Endothelial cell of umbilical vein (primary cell): ENCODE data around the gene RAG1. TPM values are rescaled to one million over a fixed set of nuclear protein-coding genes. Genes with fewer than 3 reads are reported as not detected.

Experiments used
- BruUV-seq: library from RNA; stranded (reverse); fragments of 400-500 nt; replicated peaks from 2 replicates; lab custom pipeline; 2021; lab: Mats Ljungman, UMichigan
- CTCF ChIA-PET: fragments of 300-600, 350-600 bp; sonication (Branson Sonifier 250); formaldehyde crosslinking; loops from one replicate; lab custom pipeline; 2021; ENCODE audit warnings: antibody characterized with exemption, inconsistent platforms; lab: Charles Lee
- POLR2A ChIA-PET: fragments of 300-600, 350-600 bp; sonication (Branson Sonifier 250); formaldehyde crosslinking; loops from one replicate; lab custom pipeline; 2021; ENCODE audit warnings: antibody characterized with exemption, inconsistent platforms; lab: Charles Lee
- DNase-seq: peaks from one replicate; pipeline ENCODE4 v3.0.0-alpha.2; 2011; ENCODE audit warnings: low read depth, low spot score
- FAIRE-seq: peaks from 2 replicates; lab custom pipeline; 2011; peaks lifted over from hg19 to GRCh38; lab: Jason Lieb, UNC
- H2AFZ ChIP-seq: 2 replicates; pipeline ENCODE4 v1.6.0; 2012; ENCODE audit warnings: low read depth, low read length, control low read depth, inconsistent platforms
- H3K27ac ChIP-seq: 2 replicates; pipeline ENCODE4 v1.5.1; 2011; ENCODE audit warnings: low read depth, mild to moderate bottlenecking, control low read depth, low read length, moderate library complexity; ENCODE audit not compliant: insufficient read depth
- H3K27me3 ChIP-seq, 2 experiments: 2 replicates each; pipeline versions ENCODE4 v1.6.0 to v1.6.1; 2011; ENCODE audit warnings: low read length in 2 of 2, mixed read lengths in 1 of 2; ENCODE audit not compliant: control insufficient read depth in 2 of 2, insufficient read depth in 2 of 2
- H3K36me3 ChIP-seq, 2 experiments: 2 replicates in 1 of 2; 3 replicates in 1 of 2; pipeline ENCODE4 v1.5.1; 2011; ENCODE audit warnings: low read length in 2 of 2, mild to moderate bottlenecking in 1 of 2, moderate library complexity in 1 of 2; ENCODE audit not compliant: control insufficient read depth in 2 of 2, insufficient read depth in 2 of 2; ENCODE audit errors: extremely low read depth in 1 of 2
- H3K4me1 ChIP-seq: 3 replicates; pipeline ENCODE4 v1.5.1; 2011; ENCODE audit warnings: mild to moderate bottlenecking, low read length; ENCODE audit not compliant: control insufficient read depth, insufficient read depth; ENCODE audit errors: extremely low read depth
- H3K4me2 ChIP-seq: 2 replicates; pipeline ENCODE4 v1.6.1; 2011; ENCODE audit warnings: low read length, control low read depth, mixed read lengths; ENCODE audit not compliant: insufficient read depth
- H3K4me3 ChIP-seq, 3 experiments: fragments of 200-600 bp in 1 of 3; sonication (generic), shearing (Covaris generic) in 1 of 3; replicated peaks in 1 of 3; 2 replicates each; pipeline ENCODE4 v1.5.1; 2011 to 2016; ENCODE audit warnings: control low read depth in 3 of 3, low read length in 3 of 3, mild to moderate bottlenecking in 2 of 3, inconsistent platforms in 1 of 3, low read depth in 1 of 3, moderate library complexity in 1 of 3; ENCODE audit not compliant: insufficient read depth in 1 of 3
- H3K79me2 ChIP-seq: 2 replicates; pipeline ENCODE4 v1.6.0; 2012; ENCODE audit warnings: low read length, inconsistent platforms; ENCODE audit not compliant: control insufficient read depth, insufficient read depth
- H3K9ac ChIP-seq: replicated peaks from 2 replicates; pipeline ENCODE3; 2011; ENCODE audit warnings: low read length, control low read depth; ENCODE audit not compliant: insufficient read depth; ENCODE audit errors: extremely low read depth
- H3K9me1 ChIP-seq: replicated peaks from 3 replicates; pipeline ENCODE4 v1.6.0; 2011; ENCODE audit warnings: mild to moderate bottlenecking, low read length; ENCODE audit not compliant: control insufficient read depth, insufficient read depth; ENCODE audit errors: extremely low read depth
- H3K9me3 ChIP-seq: replicated peaks from 2 replicates; pipeline ENCODE4 v1.5.1; 2012; ENCODE audit warnings: low read length, inconsistent platforms; ENCODE audit not compliant: control insufficient read depth, insufficient read depth
- H4K20me1 ChIP-seq: replicated peaks from 2 replicates; pipeline ENCODE3; 2011; ENCODE audit warnings: mild to moderate bottlenecking, low read length; ENCODE audit not compliant: control insufficient read depth, insufficient read depth; ENCODE audit errors: extremely low read depth
- CTCF ChIP-seq, 2 donors: IDR thresholded peaks; 1 replicate in 1 of 2; 2 replicates in 1 of 2; pipeline ENCODE4 v1.5.1; 2011; ENCODE audit warnings: low read length in 2 of 2, mild to moderate bottlenecking in 2 of 2, moderate library complexity in 2 of 2, control low read depth in 1 of 2, inconsistent platforms in 1 of 2, low read depth in 1 of 2; ENCODE audit not compliant: insufficient read depth in 1 of 2; ENCODE audit errors: extremely low read depth in 1 of 2
- GATA2 ChIP-seq: IDR thresholded peaks from 2 replicates; pipeline ENCODE4 v1.7.0; 2011; ENCODE audit warnings: low read depth, mild to moderate bottlenecking, moderate library complexity, mixed read lengths, low read length; ENCODE audit not compliant: insufficient read length, insufficient read depth
- JUN ChIP-seq: IDR thresholded peaks from 2 replicates; pipeline ENCODE4 v1.6.1; 2011; ENCODE audit warnings: borderline replicate concordance, low read depth; ENCODE audit not compliant: insufficient read length, insufficient read depth
- MAX ChIP-seq: IDR thresholded peaks from 2 replicates; pipeline ENCODE4 v1.6.1; 2011; ENCODE audit not compliant: insufficient read depth, insufficient read length
- MYC ChIP-seq: IDR thresholded peaks from one replicate; pipeline ENCODE4 v1.6.1; 2011; ENCODE audit warnings: mild to moderate bottlenecking, low read depth, low read length
- POLR2AphosphoS5 ChIP-seq: IDR thresholded peaks from 2 replicates; pipeline ENCODE4 v1.6.1; 2012; ENCODE audit warnings: low read depth, mild to moderate bottlenecking, control low read depth, low read length, moderate library complexity; ENCODE audit not compliant: insufficient read depth
- dilution Hi-C: fragments of 300-500 bp; cut with MboI; formaldehyde crosslinking; loops from one replicate; pipeline ENCODE4 v1.15.0; 2019; ENCODE audit warnings: low sequenced_read_pairs; ENCODE audit not compliant: extremely low pct_ligation_motif_present
- intact Hi-C: fragments of 100-400 bp; cut with micrococcal nuclease; formaldehyde crosslinking; loops from one replicate; pipeline ENCODE4 v1.10.0; 2022
- polyA plus RNA-seq, 4 experiments: library from polyadenylated mRNA; depleted of rRNA in 3 of 4; stranded (reverse) in 3 of 4; unstranded in 1 of 4; fragments of >200 nt; gene quantifications; 2 replicates each; pipeline versions ENCODE4 v1.2.1 to v1.2.3, GENCODE V29; 2011 to 2012; ENCODE audit warnings: missing spikeins in 1 of 4
- total RNA-seq: library from RNA; stranded (reverse); gene quantifications from 2 replicates; pipeline ENCODE4 v1.2.3, GENCODE V29; 2021

The RAG1 gene
- total and polyA plus RNA-seq, 2 donors (not counting 3 experiments of a cell fraction or from before 2014, with no cell fraction given), result 0.15 to 1.2 TPM

- Histone ChIP-seq H3K79me2 (no peaks in the 10 kb centered on the region), H3K4me3 (no peak overlapping the region), H3K4me2 (no peak overlapping the region), H3K9me3 (no peaks in the 10 kb centered on the region), H3K9me1 (no peaks in the 10 kb centered on the region), H3K27me3 (no peaks in the 10 kb centered on the region), H3K27ac (no peak overlapping the region), H4K20me1 (no peaks in the 10 kb centered on the region), H2AFZ (no peak overlapping the region), H3K36me3 (no peaks in the 10 kb centered on the region), H3K9ac (no peak overlapping the region), H3K4me1 (peaks cover 2% of the 10 kb centered on the region)
- BruUV-seq, result no TSS peak
- DNase-seq, result no peak
- ChIA-PET POLR2A (no interaction called here), CTCF (interaction anchor here (2.2 kb wide), 1 partner anchor 56 kb away, joined by 7 read pairs; no protein-coding TSS in a partner anchor)
- intact Hi-C loops (no loop called here), dilution Hi-C loops (no loop called here)
- FAIRE-seq, result no peak
- no peak for TF ChIP-seq CTCF (IDR thresholded peaks at IDR 0.05; ENCODE audit: extremely low read depth in 1 of 2, insufficient read depth in 1 of 2, low read depth in 1 of 2, low read length in 2 of 2)
- TF ChIP-seq MAX, result no peak
- no peak for TF ChIP-seq GATA2
These were observed 52.4 kb downstream of the RAG1 start for GRCh38 chr11:36620246-36620645.

- no peak overlapping the region for H3K4me3 ChIP-seq
- no peaks in the 10 kb centered on the region for H3K27me3 ChIP-seq
- no peaks in the 10 kb centered on the region for H3K79me2 ChIP-seq
- no peak overlapping the region for H3K9ac ChIP-seq
- no peaks in the 10 kb centered on the region for H3K9me3 ChIP-seq
- intact Hi-C loops (loop anchor here (1.0 kb wide), 1 partner anchor 58 kb away; no protein-coding TSS in a partner anchor), dilution Hi-C loops (no loop called here)
- no peak overlapping the region for H3K27ac ChIP-seq
- no peak for TF ChIP-seq JUN
- no peak for TF ChIP-seq POLR2AphosphoS5
- TF ChIP-seq CTCF (IDR thresholded peaks at IDR 0.05; ENCODE audit: extremely low read depth in 1 of 2, insufficient read depth in 1 of 2, low read depth in 1 of 2, low read length in 2 of 2), result peak; percentile 16 to 30
- no peak for TF ChIP-seq MYC
- no peak for TF ChIP-seq MAX
- H2AFZ ChIP-seq, result no peak overlapping the region
- POLR2A ChIA-PET, result no interaction called here
- no TSS peak for BruUV-seq
- CTCF ChIA-PET, result interaction anchor here (1.3 to 1.6 kb wide), 2 partner anchors 58 kb away, joined by 8 to 12 read pairs; no protein-coding TSS in a partner anchor
- no peaks in the 10 kb centered on the region for H4K20me1 ChIP-seq
- FAIRE-seq (no peak), DNase-seq (peak; percentile 41)
- H3K4me2 ChIP-seq, result no peak overlapping the region
- peaks cover 2% of the 10 kb centered on the region for H3K4me1 ChIP-seq
- no peaks in the 10 kb centered on the region for H3K9me1 ChIP-seq
- H3K36me3 ChIP-seq, result no peaks in the 10 kb centered on the region
These were observed 54.8 kb downstream of the RAG1 start for GRCh38 chr11:36622431-36623136.
